HEK293 (cell line): ENCODE data around the gene RBMS3.

Experiments used
- CTCF ChIA-PET: fragments of 350-600 bp; formaldehyde crosslinking; extraction: SDS; loops from one replicate; lab custom pipeline; 2021; ENCODE audit warnings: antibody characterized with exemption; lab: Yijun Ruan, JAX
- POLR2A ChIA-PET: fragments of 300-600 bp; formaldehyde crosslinking; extraction: SDS; loops from one replicate; lab custom pipeline; 2020; ENCODE audit warnings: antibody characterized with exemption, inconsistent platforms; lab: Yijun Ruan, JAX
- H3K27ac ChIP-seq: fragments of 200-500 bp; sonication (Bioruptor generic); 2 replicates; pipeline ENCODE4 v1.5.1; 2014; ENCODE audit warnings: low read depth, low read length, control low read depth, inconsistent platforms; ENCODE audit errors: extremely low read depth
- H3K36me3 ChIP-seq, 2 experiments: fragments of 200-500 bp in 1 of 2; sonication (Bioruptor generic) in 1 of 2; 1 replicate in 1 of 2; 2 replicates in 1 of 2; pipeline ENCODE4 v1.5.1; 2014 to 2017; ENCODE audit warnings: inconsistent platforms in 2 of 2, low read length in 2 of 2; ENCODE audit not compliant: control insufficient read depth in 2 of 2, insufficient read depth in 1 of 2
- H3K4me1 ChIP-seq: fragments of 200-500 bp; sonication (Bioruptor generic); 2 replicates; pipeline ENCODE4 v1.5.1; 2014; ENCODE audit warnings: mild to moderate bottlenecking, low read length, inconsistent platforms; ENCODE audit not compliant: control insufficient read depth, insufficient read depth
- H3K4me3 ChIP-seq: 2 replicates; pipeline ENCODE4 v1.5.1; 2011; ENCODE audit warnings: low read depth, mild to moderate bottlenecking, control low read depth, low read length, moderate library complexity
- H3K9me3 ChIP-seq: fragments of 200-500 bp; sonication (Bioruptor generic); 2 replicates; pipeline ENCODE4 v1.5.1; 2014; ENCODE audit warnings: low read depth, low read length, inconsistent platforms; ENCODE audit not compliant: control insufficient read depth, insufficient read depth
- GLI2 ChIP-seq: fragments of 450-650 bp; formaldehyde crosslinking; IDR thresholded peaks from 2 replicates; pipeline ENCODE4; 2017; ENCODE audit warnings: missing biosample characterization, missing genetic modification characterization, low read depth, borderline replicate concordance
- SCRT1 ChIP-seq: fragments of 450-650 bp; formaldehyde crosslinking; IDR thresholded peaks from 2 replicates; pipeline ENCODE4 v1.5.1; 2016; ENCODE audit warnings: missing biosample characterization, missing genetic modification characterization, borderline replicate concordance
- SETDB1 ChIP-seq: IDR thresholded peaks from one replicate; pipeline ENCODE4 v1.6.1; 2017; ENCODE audit warnings: mild to moderate bottlenecking, low read length, moderate library complexity, mixed read lengths; ENCODE audit not compliant: insufficient read length
- TCF7L2 ChIP-seq: IDR thresholded peaks from 2 replicates; pipeline ENCODE4 v1.6.1; 2011; ENCODE audit warnings: low read depth, mild to moderate bottlenecking, inconsistent platforms, low read length, moderate library complexity, borderline replicate concordance
- TRIM28 ChIP-seq: IDR thresholded peaks from 2 replicates; pipeline ENCODE4 v1.6.1; 2011; ENCODE audit warnings: low read length, control low read depth, borderline replicate concordance
- YY2 ChIP-seq: fragments of 450-650 bp; formaldehyde crosslinking; IDR thresholded peaks from 2 replicates; pipeline ENCODE4 v1.5.1; 2016; ENCODE audit warnings: missing biosample characterization, missing genetic modification characterization
- ZBTB8A ChIP-seq: fragments of 450-650 bp; formaldehyde crosslinking; IDR thresholded peaks from 2 replicates; pipeline ENCODE4 v1.5.1; 2016; ENCODE audit warnings: missing biosample characterization, missing genetic modification characterization
- ZFP37 ChIP-seq: fragments of 450-650 bp; formaldehyde crosslinking; IDR thresholded peaks from 2 replicates; pipeline ENCODE4 v1.5.1; 2016; ENCODE audit warnings: missing biosample characterization, missing genetic modification characterization
- ZNF157 ChIP-seq: fragments of 450-650 bp; formaldehyde crosslinking; IDR thresholded peaks from 2 replicates; pipeline ENCODE4 v1.5.1; 2016; ENCODE audit warnings: missing biosample characterization, missing genetic modification characterization
- ZNF16 ChIP-seq: fragments of 450-650 bp; formaldehyde crosslinking; IDR thresholded peaks from 2 replicates; pipeline ENCODE4 v1.5.1; 2016; ENCODE audit warnings: low read depth, missing biosample characterization, missing genetic modification characterization
- ZNF184 ChIP-seq: fragments of 450-650 bp; IDR thresholded peaks from 2 replicates; pipeline ENCODE4 v1.5.1; 2018; ENCODE audit warnings: missing biosample characterization, mild to moderate bottlenecking, missing genetic modification characterization
- ZNF24 ChIP-seq: fragments of 450-650 bp; formaldehyde crosslinking; IDR thresholded peaks from 2 replicates; pipeline ENCODE4 v1.5.1; 2016; ENCODE audit warnings: missing biosample characterization, missing genetic modification characterization
- ZNF274 ChIP-seq, 2 experiments: fragments of 200-500 bp in 1 of 2; fragments of 450-650 bp in 1 of 2; sonication (Bioruptor generic) in 1 of 2; formaldehyde crosslinking in 1 of 2; IDR thresholded peaks; 2 replicates each; pipeline versions ENCODE4 v1.5.1 to v1.6.1; 2014 to 2016; ENCODE audit warnings: borderline replicate concordance in 1 of 2, inconsistent platforms in 1 of 2, low read length in 1 of 2, missing biosample characterization in 1 of 2, missing genetic modification characterization in 1 of 2
- ZNF302 ChIP-seq: fragments of 450-650 bp; formaldehyde crosslinking; IDR thresholded peaks from 2 replicates; pipeline ENCODE4 v1.5.1; 2016; ENCODE audit warnings: missing biosample characterization, missing genetic modification characterization, low read depth
- ZNF324 ChIP-seq: fragments of 450-650 bp; formaldehyde crosslinking; IDR thresholded peaks from 2 replicates; pipeline ENCODE4 v1.5.1; 2016; ENCODE audit warnings: missing biosample characterization, missing genetic modification characterization
- ZNF366 ChIP-seq: fragments of 450-650 bp; formaldehyde crosslinking; conservative IDR thresholded peaks from 2 replicates; pipeline ENCODE4 v1.5.1; 2016; ENCODE audit warnings: missing biosample characterization, missing genetic modification characterization
- ZNF514 ChIP-seq: fragments of 450-650 bp; formaldehyde crosslinking; IDR thresholded peaks from 2 replicates; pipeline ENCODE4 v1.5.1; 2016; ENCODE audit warnings: missing biosample characterization, missing genetic modification characterization
- ZNF571 ChIP-seq: fragments of 450-650 bp; formaldehyde crosslinking; IDR thresholded peaks from 2 replicates; pipeline ENCODE4 v1.5.0; 2017; ENCODE audit warnings: missing biosample characterization, missing genetic modification characterization
- ZNF830 ChIP-seq: fragments of 450-650 bp; IDR thresholded peaks from 2 replicates; pipeline ENCODE4 v1.5.0; 2018; ENCODE audit warnings: missing biosample characterization, missing genetic modification characterization, low read depth, mild to moderate bottlenecking, moderate library complexity
- TF ChIP-seq, protein P1 (sequence below): fragments of 450-650 bp; formaldehyde crosslinking; IDR thresholded peaks from 2 replicates; pipeline ENCODE4 v1.5.1; 2016; ENCODE audit warnings: missing biosample characterization, missing genetic modification characterization, borderline replicate concordance
- TF ChIP-seq, protein P2 (sequence below): fragments of 450-650 bp; IDR thresholded peaks from 2 replicates; pipeline ENCODE4 v1.5.1; 2018; ENCODE audit warnings: missing biosample characterization, missing genetic modification characterization
- TF ChIP-seq, protein P3 (sequence below): fragments of 450-650 bp; formaldehyde crosslinking; IDR thresholded peaks from 2 replicates; pipeline ENCODE4 v1.5.0; 2017; ENCODE audit warnings: missing biosample characterization, missing genetic modification characterization, borderline replicate concordance

The RBMS3 gene

DNA sequence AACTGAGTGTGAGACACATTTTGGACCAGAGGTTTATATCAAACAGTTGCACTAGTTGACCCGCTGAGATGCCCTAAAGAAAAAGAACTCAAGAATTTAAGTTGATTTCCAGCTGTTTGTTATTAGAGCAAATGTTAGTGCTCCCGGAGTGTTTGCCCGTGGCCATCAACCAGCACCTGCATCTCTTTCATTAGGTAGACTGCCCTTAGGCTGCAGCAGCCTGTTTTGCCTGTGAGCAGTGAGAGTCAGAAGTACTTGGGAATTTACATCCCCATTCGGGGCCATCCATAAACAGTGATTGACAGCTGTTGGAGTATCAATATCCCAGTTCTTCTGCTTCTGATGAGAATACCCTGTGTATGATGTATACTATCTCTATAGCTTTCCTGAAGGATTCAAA is 492.6 kb downstream of the RBMS3 start (continued):
- TF ChIP-seq ZNF24 (no peak), ZNF366 (tag by site-specific recombination) (no peak), YY2 (tag by site-specific recombination) (no peak), ZNF514 (no peak), ZFP37 (tag by site-specific recombination) (no peak), GLI2 (no peak), TCF7L2 (no peak), ZNF830 (tag by site-specific recombination) (no peak), ZNF16 (tag by site-specific recombination) (no peak)
- TF ChIP-seq, protein P1, sequence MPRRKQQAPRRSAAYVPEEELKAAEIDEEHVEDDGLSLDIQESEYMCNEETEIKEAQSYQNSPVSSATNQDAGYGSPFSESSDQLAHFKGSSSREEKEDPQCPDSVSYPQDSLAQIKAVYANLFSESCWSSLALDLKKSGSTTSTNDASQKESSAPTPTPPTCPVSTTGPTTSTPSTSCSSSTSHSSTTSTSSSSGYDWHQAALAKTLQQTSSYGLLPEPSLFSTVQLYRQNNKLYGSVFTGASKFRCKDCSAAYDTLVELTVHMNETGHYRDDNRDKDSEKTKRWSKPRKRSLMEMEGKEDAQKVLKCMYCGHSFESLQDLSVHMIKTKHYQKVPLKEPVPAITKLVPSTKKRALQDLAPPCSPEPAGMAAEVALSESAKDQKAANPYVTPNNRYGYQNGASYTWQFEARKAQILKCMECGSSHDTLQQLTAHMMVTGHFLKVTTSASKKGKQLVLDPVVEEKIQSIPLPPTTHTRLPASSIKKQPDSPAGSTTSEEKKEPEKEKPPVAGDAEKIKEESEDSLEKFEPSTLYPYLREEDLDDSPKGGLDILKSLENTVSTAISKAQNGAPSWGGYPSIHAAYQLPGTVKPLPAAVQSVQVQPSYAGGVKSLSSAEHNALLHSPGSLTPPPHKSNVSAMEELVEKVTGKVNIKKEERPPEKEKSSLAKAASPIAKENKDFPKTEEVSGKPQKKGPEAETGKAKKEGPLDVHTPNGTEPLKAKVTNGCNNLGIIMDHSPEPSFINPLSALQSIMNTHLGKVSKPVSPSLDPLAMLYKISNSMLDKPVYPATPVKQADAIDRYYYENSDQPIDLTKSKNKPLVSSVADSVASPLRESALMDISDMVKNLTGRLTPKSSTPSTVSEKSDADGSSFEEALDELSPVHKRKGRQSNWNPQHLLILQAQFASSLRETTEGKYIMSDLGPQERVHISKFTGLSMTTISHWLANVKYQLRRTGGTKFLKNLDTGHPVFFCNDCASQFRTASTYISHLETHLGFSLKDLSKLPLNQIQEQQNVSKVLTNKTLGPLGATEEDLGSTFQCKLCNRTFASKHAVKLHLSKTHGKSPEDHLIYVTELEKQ (tag by site-specific recombination), result no peak
- TF ChIP-seq, protein P2, sequence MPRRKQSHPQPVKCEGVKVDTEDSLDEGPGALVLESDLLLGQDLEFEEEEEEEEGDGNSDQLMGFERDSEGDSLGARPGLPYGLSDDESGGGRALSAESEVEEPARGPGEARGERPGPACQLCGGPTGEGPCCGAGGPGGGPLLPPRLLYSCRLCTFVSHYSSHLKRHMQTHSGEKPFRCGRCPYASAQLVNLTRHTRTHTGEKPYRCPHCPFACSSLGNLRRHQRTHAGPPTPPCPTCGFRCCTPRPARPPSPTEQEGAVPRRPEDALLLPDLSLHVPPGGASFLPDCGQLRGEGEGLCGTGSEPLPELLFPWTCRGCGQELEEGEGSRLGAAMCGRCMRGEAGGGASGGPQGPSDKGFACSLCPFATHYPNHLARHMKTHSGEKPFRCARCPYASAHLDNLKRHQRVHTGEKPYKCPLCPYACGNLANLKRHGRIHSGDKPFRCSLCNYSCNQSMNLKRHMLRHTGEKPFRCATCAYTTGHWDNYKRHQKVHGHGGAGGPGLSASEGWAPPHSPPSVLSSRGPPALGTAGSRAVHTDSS (tag by site-specific recombination), result no peak

DNA sequence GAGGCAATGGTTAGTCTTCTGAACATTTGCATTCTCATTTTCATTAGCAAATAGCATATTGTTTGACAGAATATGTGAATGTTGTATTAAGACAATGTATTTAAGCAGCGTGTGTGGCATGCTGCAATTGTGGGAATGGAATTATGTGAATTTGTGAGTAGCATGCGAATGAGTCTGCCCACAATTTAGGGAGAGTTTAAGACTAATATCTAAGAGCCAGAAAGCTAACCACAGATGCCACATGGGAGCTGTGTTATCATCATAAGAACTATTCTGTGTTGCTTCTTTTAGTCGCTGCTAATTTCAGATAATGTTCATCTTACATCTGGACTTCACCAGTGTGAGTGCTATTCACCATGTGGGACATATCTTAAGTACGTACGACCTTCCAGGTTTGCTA is 494.5 kb downstream of the RBMS3 start:
- H3K9me3 ChIP-seq, result no peaks in the 10 kb centered on the region
- H3K4me3 ChIP-seq, result no peak overlapping the region
- no peaks in the 10 kb centered on the region for H3K4me1 ChIP-seq
- ChIA-PET CTCF (no interaction called here), POLR2A (no interaction called here)
- no peak overlapping the region for H3K27ac ChIP-seq
- no peak for TF ChIP-seq ZBTB8A (tag by site-specific recombination)
- no peak for TF ChIP-seq ZNF157 (tag by site-specific recombination)
- no peak for TF ChIP-seq ZNF324 (tag by site-specific recombination)
- no peak for TF ChIP-seq ZNF184 (tag by site-specific recombination)
- no peak for TF ChIP-seq SETDB1
- TF ChIP-seq TRIM28, result no peak
- TF ChIP-seq ZNF274 (IDR thresholded peaks at IDR 0.05; ENCODE audit: low read length), result no peak
- no peak for TF ChIP-seq ZNF274 (tag by site-specific recombination; IDR thresholded peaks at IDR 0.05; ENCODE audit: borderline replicate concordance)
- TF ChIP-seq ZNF302, result no peak
- TF ChIP-seq SCRT1, result no peak
- TF ChIP-seq ZNF571 (tag by site-specific recombination), result no peak
- TF ChIP-seq, protein P3, sequence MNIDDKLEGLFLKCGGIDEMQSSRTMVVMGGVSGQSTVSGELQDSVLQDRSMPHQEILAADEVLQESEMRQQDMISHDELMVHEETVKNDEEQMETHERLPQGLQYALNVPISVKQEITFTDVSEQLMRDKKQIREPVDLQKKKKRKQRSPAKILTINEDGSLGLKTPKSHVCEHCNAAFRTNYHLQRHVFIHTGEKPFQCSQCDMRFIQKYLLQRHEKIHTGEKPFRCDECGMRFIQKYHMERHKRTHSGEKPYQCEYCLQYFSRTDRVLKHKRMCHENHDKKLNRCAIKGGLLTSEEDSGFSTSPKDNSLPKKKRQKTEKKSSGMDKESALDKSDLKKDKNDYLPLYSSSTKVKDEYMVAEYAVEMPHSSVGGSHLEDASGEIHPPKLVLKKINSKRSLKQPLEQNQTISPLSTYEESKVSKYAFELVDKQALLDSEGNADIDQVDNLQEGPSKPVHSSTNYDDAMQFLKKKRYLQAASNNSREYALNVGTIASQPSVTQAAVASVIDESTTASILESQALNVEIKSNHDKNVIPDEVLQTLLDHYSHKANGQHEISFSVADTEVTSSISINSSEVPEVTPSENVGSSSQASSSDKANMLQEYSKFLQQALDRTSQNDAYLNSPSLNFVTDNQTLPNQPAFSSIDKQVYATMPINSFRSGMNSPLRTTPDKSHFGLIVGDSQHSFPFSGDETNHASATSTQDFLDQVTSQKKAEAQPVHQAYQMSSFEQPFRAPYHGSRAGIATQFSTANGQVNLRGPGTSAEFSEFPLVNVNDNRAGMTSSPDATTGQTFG (tag by site-specific recombination), result no peak
- H3K36me3 ChIP-seq, result no peaks in the 10 kb centered on the region
